NCI-H446 treated with DMSO at 0.1 percent for 48 hours (cell line): Measurements from ENCODE around the gene COG5.
"Not testable (repeated sequence)": the region's sequence is repeated elsewhere in the genome, so short reads cannot be mapped to it uniquely, and the experiment has no call there.

Experiments
- DNase-seq: peaks from one replicate; lab custom pipeline; 2025; lab: John Stamatoyannopoulos, UW

Gene COG5

DNA sequence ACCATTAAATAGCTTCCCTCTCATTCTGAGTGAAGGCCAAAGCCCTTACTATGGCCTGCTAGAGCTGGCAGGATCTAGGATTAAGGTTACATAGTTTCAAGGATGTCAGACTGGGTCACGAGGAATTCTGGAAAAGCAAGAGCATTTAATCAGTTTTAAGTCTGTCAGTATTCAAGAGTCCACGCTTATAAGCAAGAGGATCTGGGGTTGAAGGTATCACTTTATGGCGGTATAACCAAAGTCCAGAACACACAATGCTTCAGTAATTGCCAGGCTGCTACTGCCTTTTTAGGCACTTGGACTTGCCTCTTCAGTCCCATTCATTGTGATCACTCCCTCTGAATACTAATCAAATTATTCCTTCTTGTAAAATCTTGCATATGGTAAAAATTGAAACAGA, 293.9 kb downstream of the COG5 start:
- no peak for DNase-seq

GRCh38 chr7:107268594-107268993, 295.1 kb downstream of the COG5 start:
- DNase-seq = no peak

GRCh38 chr7:107267138-107267537, 296.6 kb downstream of the COG5 start:
- no peak for DNase-seq

DNA sequence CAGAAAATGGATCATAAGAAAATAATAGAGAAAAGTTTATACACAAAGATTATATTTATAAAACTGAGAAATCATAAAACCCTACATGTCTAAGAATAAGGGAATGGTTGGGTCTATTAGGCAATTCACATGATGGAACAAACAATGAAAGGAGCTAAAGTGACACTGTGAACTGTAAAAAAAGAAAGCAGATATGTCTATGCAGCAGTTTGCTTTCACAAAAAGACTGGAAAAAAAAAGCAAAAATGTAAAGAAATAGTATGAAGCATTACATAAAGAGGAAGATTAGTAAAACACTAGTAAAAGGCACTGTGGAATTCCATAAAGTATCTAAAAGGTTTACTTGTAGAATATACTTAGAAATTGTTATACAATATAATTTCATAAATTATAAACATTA, 299.0 kb downstream of the COG5 start:
- no peak for DNase-seq

DNA sequence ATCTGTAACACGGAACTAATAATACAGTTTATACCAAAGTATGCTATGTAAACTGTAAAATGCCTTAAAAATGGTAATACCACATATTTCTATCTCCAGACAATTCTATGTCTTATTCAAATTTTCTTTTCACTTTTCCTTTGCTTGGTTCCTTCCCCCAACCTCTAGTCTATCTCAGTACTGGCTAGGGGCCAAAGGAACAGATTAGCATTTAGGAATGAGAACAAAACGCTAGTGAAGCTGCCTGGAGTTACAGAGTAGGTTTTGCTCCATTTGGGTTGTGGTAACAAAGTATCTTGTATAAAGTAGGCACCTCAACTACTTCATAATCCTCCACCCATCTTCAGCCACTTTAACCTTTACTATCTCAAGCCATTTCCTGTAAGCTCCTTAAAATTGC, 300.9 kb downstream of the COG5 start:
- DNase-seq = no peak

GRCh38 chr7:107258737-107259136, 305.0 kb downstream of the COG5 start:
- DNase-seq = no peak

GRCh38 chr7:107255602-107256001, 308.1 kb downstream of the COG5 start:
- no peak for DNase-seq

DNA sequence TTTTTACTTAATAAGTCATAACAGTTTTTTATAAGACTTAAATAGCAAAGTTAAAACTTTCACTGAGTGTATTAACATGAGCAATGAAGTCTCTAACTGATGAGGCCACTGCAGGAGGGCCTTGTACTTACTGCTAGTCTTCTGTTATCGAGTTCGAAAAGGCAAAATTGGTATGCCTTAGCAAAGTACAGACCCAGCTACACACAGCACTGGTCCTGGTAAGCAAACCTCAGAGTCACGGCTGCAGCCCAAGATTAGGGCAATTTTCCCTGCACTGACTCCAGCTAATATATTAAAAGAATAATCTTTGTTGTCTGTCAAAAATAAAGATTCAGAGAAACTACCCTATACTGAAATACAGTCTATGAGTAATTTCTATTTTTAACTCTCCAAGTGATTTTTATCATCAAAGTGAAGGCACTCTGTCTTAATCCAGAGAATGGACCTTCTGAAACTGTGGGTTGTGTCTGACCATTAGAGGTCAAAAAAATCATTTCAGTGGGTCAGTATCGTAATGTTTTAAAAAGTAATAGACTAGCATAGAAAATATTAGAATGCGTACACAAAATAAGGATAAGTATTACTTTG, 309.2 kb downstream of the COG5 start:
- DNase-seq = no peak

DNA sequence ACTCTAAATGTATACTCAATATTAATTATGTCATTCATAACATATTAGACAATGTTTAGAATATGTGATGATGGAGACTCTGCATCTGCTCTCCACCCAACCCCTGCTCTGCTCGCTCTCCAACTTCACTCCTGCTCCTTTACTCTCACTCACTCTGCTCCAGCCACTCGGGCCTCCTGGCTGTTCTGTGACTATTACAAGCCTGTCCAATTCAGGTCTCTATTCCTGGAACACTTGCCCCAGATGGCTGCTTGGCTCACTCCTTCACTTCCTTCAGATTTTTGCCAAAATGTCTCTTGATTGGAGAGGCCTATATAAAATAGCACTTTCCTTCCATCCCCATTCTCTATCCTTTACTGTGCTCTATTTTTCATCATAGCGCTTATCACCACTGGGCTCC, 310.1 kb downstream of the COG5 start:
- no peak for DNase-seq

DNA sequence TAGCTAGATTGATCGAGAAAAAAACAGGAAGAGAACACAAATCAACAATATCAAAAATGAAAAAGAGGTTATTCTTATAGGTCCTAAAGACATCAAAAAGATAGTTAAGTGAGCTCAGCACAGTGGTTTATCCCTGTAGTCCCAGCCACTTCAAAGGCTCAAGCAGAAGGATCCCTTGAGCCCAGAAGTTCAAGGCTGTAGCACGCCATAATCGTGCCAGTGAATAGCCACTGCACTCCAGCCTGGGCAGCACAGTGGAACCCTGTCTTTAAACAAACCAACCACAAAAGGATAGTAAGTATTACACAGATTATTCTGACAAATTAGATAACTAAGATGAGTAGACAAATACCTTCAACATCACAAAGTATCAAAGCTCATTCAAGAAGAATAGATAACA, 311.8 kb downstream of the COG5 start:
- no peak for DNase-seq

GRCh38 chr7:107248551-107249316, 315.0 kb downstream of the COG5 start:
- no peak for DNase-seq

DNA sequence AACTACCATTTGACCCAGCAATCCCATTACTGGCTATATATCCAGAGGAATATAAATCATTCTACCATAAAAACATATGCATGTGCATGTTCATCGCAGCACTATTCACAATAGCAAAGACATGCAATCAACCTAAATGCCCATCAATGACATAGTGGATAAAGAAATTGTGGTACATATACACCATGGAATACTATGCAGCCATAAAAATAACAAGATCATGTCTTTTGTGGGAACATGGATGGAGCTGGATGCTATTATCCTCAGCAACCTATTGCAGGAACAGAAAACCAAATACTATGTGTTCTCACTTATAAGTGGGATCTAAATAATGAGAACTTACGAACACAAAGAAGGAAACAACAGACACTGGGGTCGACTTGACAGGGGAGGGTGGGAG, 316.9 kb downstream of the COG5 start:
- not testable (repeated sequence) for DNase-seq

GRCh38 chr7:107244613-107245012, 319.1 kb downstream of the COG5 start:
- DNase-seq = no peak

DNA sequence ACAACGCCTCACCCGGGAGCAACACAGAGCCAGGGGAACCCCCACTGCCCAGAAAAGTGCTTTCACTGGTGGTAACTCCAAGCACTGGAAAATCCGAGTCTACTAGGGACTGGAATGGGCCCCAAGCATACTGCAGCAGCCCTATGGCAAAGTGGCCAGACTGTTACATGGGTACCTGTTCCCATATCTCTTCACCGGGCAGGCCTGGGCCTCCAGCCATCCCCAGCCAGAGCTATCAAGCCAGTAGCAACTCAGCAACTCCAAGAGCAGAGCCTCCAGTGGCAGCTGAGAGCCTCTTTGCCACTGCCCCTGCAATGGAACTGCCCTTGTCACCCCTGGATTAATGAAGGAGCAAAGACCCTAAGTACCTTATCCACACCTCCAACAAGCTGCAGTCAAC, 321.5 kb downstream of the COG5 start:
- no peak for DNase-seq

- DNase-seq = no peak
Observed at GRCh38 chr7:107237451-107237850, 326.3 kb downstream of the COG5 start.

- no peak for DNase-seq
Observed at GRCh38 chr7:107236862-107237261, 326.9 kb downstream of the COG5 start.

GRCh38 chr7:107234436-107234835, 329.3 kb downstream of the COG5 start:
- DNase-seq = no peak

- DNase-seq = no peak
Observed at GRCh38 chr7:107233981-107234380, 329.7 kb downstream of the COG5 start.

DNA sequence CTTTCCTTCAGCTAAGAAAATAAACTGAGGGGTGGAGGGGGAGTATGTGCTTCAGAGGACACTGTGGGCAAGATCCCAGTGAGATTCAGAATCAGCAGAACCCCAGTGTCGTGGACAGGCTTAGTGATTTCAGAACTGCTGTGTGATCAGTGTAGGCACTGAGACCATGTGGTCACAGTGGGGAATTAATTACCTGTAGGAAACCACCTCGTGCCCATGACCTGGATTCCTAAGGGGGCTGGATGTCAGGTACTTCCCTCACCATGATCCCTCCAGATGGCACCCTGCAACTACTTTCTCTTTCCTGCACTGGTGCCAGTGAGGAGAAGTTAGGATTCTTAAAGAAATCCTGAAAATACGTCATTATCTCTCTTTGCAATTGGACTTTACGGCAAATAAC, 330.5 kb downstream of the COG5 start:
- DNase-seq = no peak

GRCh38 chr7:107232568-107233090, 331.1 kb downstream of the COG5 start:
- no peak for DNase-seq

- DNase-seq = no peak
Observed at GRCh38 chr7:107230334-107230733, 333.4 kb downstream of the COG5 start.

GRCh38 chr7:107228291-107228690, 335.4 kb downstream of the COG5 start:
- no peak for DNase-seq

DNA sequence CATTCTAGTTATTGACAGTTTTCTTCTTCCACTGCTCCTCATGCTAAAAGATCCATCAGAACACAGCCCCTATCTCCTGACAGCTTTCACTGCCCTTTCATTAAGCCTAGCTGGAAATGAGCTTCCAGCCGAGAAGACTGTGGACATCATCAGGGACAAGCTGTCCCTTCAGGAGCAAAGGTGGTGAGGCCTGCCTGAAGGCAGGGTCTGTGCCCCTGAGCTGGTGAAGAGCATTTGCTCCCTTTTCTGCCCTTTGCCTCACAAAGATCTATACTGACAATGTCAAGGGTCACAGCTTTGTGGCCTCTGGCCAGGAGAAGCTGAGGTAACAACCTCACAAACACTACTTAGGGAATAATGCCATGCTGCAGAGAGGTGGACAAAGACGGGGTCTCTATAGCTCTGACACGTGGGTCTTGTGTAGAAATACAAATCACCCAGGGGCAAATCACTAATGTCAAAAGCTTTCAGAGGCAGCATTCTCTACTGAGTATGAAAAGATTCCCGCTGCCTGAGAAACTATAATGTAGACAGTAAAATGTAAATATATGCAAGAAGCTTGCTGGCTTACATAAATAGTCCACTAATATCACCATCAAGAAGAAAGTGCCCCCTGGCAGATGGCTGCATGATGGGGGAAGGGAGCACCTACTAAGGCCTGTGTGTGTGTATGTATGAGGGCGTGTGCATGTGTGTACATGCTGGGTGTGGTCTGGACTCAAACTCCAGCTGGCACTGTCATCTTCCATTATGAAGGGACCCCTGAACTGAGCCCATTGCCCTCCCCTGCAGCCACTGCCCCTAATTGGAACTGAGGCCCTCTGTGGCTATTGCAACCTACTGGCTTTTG, 339.1 kb downstream of the COG5 start:
- no peak for DNase-seq
